ENCODE data around the gene NELFA.

The NELFA gene

GRCh38 chr4:1983846-1984405 lies 24.8 kb downstream of the NELFA start:
- H3K4me3 ChIP-seq (ENCODE audit: low read length): no peak overlapping the region
- DNase-seq (ENCODE audit: low read depth): no peak
- no peak for TF ChIP-seq CTCF (IDR thresholded peaks at IDR 0.05; ENCODE audit: insufficient read depth, low read depth, low read length, missing control alignments)

DNA sequence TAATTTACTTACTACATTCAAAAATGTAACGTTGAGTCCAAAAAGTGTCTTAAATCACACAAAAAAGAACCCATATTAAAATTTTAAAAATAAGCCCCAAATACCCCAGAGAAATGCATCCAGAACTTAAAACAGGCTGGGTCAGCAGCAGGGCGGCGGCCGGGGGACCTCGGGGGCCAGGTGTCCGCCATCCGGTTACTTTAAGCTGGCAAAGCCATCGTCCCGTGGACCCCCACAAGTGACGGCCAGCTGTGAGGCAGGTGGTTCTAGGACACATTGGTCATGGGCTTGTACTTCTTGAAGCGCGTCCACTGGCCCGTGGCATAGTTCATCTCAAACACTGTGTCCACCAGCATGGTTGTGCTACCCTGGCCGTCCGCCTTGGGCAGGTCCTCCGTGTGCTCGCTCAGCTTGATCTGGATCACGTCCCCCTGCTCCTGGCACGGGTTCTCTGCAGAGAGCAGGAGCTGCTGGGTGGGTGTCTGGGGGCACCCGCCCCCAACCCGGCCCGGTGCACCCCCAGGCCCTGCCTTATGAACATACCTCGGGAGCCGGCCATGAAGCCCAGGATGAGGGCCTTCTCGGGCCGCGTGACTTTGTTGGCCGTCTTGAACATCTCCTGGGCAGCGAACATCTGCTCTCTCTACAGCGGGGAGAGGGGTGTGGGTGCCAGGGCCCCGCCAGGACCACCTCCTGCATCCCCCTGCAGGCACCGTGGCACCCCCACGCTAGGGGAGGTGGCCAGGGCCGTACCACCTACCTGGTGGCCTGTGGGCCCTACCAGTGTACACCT lies 25.5 kb downstream of the NELFA start:
- no peak for DNase-seq (ENCODE audit: low read depth)
- no peak overlapping the region for H3K4me3 ChIP-seq (ENCODE audit: low read length)
- TF ChIP-seq CTCF (IDR thresholded peaks at IDR 0.05; ENCODE audit: insufficient read depth, low read depth, low read length, missing control alignments): no peak

GRCh38 chr4:1982124-1983052 lies 26.4 kb downstream of the NELFA start:
- DNase-seq (ENCODE audit: low read depth): peak; percentile 15
- no peak for TF ChIP-seq CTCF (IDR thresholded peaks at IDR 0.05; ENCODE audit: insufficient read depth, low read depth, low read length, missing control alignments)
- no peak overlapping the region for H3K4me3 ChIP-seq (ENCODE audit: low read length)

DNA sequence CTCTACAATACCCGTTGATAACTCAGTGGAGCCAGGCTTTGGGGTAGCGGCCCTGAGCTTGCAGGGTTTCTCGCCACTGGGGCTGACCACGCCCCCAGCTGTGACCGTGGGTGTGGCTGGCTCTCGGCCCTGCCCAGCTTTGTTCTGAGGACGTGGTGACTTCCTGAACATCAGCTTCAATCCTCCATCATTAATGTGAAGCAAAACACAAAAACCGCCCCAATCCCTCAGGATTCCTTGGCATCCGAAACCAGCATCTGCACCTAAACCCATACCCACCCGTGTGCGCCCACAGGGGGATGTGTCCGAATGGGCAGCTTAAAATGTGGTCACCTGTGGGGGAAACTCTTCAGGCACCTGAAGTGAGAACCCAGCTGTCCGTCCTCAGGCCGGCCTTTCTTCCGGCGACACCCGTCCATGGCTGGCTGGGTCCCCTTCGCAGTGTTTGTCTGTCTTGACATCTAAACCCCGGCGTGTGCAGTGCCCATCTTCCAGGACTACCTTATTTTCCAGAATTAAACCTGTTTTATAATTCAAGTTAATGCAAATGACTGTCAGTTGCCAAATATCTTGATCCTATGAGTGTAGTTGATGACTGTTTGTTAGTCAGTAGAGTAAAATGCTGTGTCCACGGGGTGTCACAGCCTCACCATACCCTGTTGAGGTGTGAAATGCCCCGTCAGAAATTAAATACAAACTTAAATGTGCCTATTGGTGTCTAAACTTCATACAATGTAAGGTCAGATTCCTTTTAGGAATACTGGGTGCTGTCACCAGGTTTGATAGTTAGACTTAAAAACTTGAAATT lies 27.3 kb downstream of the NELFA start:
- no peak overlapping the region for H3K4me3 ChIP-seq (ENCODE audit: low read length)
- no peak for TF ChIP-seq CTCF (IDR thresholded peaks at IDR 0.05; ENCODE audit: insufficient read depth, low read depth, low read length, missing control alignments)
- DNase-seq (ENCODE audit: low read depth): peak; percentile 17

DNA sequence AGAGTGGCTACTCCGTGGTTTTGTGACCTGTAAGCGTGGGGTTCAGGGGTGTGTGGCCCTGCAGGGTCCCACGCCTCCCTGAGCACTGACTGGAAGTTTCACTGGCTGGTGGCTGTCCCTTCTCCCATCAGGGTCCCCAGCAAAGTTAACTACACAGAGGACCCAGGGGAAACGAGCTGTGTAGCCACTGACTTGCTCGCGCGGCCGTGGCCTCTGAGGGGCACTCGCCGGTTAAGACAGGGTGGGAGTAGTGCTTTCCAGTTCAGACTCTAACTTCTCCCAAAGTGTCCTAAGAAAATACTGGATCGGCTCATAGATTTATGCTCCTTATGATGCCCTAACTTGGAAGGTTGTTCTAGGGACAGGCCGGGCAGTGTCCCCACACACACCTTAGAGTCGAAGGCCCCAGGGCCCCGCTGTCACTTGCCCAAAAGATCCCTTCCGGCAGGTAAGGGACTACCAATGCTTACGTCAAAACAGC lies 28.2 kb downstream of the NELFA start:
- no peak for DNase-seq (ENCODE audit: low read depth)
- no peak for TF ChIP-seq CTCF (IDR thresholded peaks at IDR 0.05; ENCODE audit: insufficient read depth, low read depth, low read length, missing control alignments)
- H3K4me3 ChIP-seq (ENCODE audit: low read length): no peak overlapping the region

DNA sequence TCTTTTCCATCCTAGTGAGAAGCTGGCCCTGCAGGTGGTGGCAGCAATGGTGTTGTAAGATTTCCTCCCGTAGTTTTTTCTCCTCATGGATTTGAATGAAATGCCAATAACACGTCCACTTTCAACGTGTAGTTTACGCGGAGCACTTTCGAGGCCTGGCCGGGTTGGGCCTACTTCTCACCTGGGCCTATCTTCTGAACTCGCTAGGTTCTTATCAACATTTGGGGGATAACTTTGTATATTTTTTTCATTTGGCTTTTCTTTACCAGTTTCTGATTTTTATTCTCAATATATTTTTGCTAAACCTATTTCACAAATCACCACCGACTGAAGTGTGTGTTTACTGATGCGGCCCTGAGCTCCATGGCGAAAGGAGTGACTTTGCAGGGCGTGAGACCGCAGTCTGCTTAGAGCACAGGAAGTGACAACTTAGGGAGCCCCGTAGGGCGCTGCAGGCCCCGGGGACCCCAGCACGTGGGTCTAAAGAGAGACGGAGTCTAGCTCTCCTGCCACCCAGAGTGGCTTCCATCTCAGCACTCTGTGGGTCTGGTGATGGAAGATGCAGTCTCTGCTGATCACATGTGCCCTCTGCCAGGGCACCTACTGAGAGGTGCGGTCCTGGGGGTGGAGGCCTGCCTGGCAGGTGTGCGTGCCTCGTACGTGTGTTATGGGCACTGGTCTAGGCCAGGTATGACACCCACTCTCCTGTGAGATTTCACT lies 29.1 kb downstream of the NELFA start:
- H3K4me3 ChIP-seq (ENCODE audit: low read length): no peak overlapping the region
- no peak for TF ChIP-seq CTCF (IDR thresholded peaks at IDR 0.05; ENCODE audit: insufficient read depth, low read depth, low read length, missing control alignments)
- no peak for DNase-seq (ENCODE audit: low read depth)

Measured in epithelial cell of esophagus (primary cell).